ENCODE measurements around the gene ZFYVE27.

The ZFYVE27 gene

GRCh38 chr10:97785231-97785630 lies 48.3 kb downstream of the ZFYVE27 start:
- no peaks in the 10 kb centered on the region for H4K20me1 ChIP-seq (ENCODE audit: insufficient read depth, low read length)
- no peak overlapping the region for H2AFZ ChIP-seq (ENCODE audit: low read depth, low read length)
- TF ChIP-seq CTCF (IDR thresholded peaks at IDR 0.05; ENCODE audit: low read depth, low read length) = no peak
- no peak for TF ChIP-seq EZH2phosphoT487 (IDR thresholded peaks at IDR 0.05; ENCODE audit: low read depth)
- H3K27ac ChIP-seq (ENCODE audit: low read length) = no peak overlapping the region
- no peaks in the 10 kb centered on the region for H3K79me2 ChIP-seq (ENCODE audit: low read length)
- H3K9me3 ChIP-seq (ENCODE audit: insufficient read depth, low read length) = no peaks in the 10 kb centered on the region
- no peak overlapping the region for H3K4me2 ChIP-seq (ENCODE audit: low read length)
- H3K4me1 ChIP-seq (ENCODE audit: low read length) = no peaks in the 10 kb centered on the region
- H3K27me3 ChIP-seq (ENCODE audit: low read depth, low read length) = no peaks in the 10 kb centered on the region
- H3K36me3 ChIP-seq (replicated peaks; ENCODE audit: low read depth, low read length) = no peaks in the 10 kb centered on the region
- H3K9ac ChIP-seq (ENCODE audit: low read length) = no peak overlapping the region
- H3K4me3 ChIP-seq (ENCODE audit: low read length) = no peak overlapping the region

- H2AFZ ChIP-seq (ENCODE audit: low read depth, low read length) = no peak overlapping the region
- no peak overlapping the region for H3K4me3 ChIP-seq (ENCODE audit: low read length)
- no peak for TF ChIP-seq EZH2phosphoT487 (IDR thresholded peaks at IDR 0.05; ENCODE audit: low read depth)
- H3K9ac ChIP-seq (ENCODE audit: low read length) = no peak overlapping the region
- no peaks in the 10 kb centered on the region for H3K4me1 ChIP-seq (ENCODE audit: low read length)
- no peaks in the 10 kb centered on the region for H3K79me2 ChIP-seq (ENCODE audit: low read length)
- H4K20me1 ChIP-seq (ENCODE audit: insufficient read depth, low read length) = no peaks in the 10 kb centered on the region
- no peaks in the 10 kb centered on the region for H3K27me3 ChIP-seq (ENCODE audit: low read depth, low read length)
- H3K27ac ChIP-seq (ENCODE audit: low read length) = no peak overlapping the region
- H3K4me2 ChIP-seq (ENCODE audit: low read length) = no peak overlapping the region
- no peaks in the 10 kb centered on the region for H3K36me3 ChIP-seq (replicated peaks; ENCODE audit: low read depth, low read length)
- H3K9me3 ChIP-seq (ENCODE audit: insufficient read depth, low read length) = no peaks in the 10 kb centered on the region
These were observed 48.8 kb downstream of the ZFYVE27 start for GRCh38 chr10:97785731-97786130.

GRCh38 chr10:97788552-97789442 lies 51.9 kb downstream of the ZFYVE27 start:
- Histone ChIP-seq H3K9me3 (ENCODE audit: insufficient read depth, low read length) (no peaks in the 10 kb centered on the region), H3K9ac (ENCODE audit: low read length) (no peak overlapping the region), H3K4me1 (ENCODE audit: low read length) (no peaks in the 10 kb centered on the region), H3K27me3 (ENCODE audit: low read depth, low read length) (no peaks in the 10 kb centered on the region), H3K36me3 (replicated peaks; ENCODE audit: low read depth, low read length) (no peaks in the 10 kb centered on the region), H3K4me2 (ENCODE audit: low read length) (no peak overlapping the region), H2AFZ (ENCODE audit: low read depth, low read length) (no peak overlapping the region), H3K27ac (ENCODE audit: low read length) (no peak overlapping the region), H3K79me2 (ENCODE audit: low read length) (no peaks in the 10 kb centered on the region), H4K20me1 (ENCODE audit: insufficient read depth, low read length) (no peaks in the 10 kb centered on the region), H3K4me3 (ENCODE audit: low read length) (no peak overlapping the region)
- no peak for TF ChIP-seq EZH2phosphoT487 (IDR thresholded peaks at IDR 0.05; ENCODE audit: low read depth)
- TF ChIP-seq CTCF (IDR thresholded peaks at IDR 0.05; ENCODE audit: low read depth, low read length) = no peak

- Histone ChIP-seq H3K4me3 (ENCODE audit: low read length) (no peak overlapping the region), H3K9ac (ENCODE audit: low read length) (no peak overlapping the region), H3K4me1 (ENCODE audit: low read length) (no peaks in the 10 kb centered on the region), H3K27ac (ENCODE audit: low read length) (no peak overlapping the region), H3K4me2 (ENCODE audit: low read length) (no peak overlapping the region), H3K36me3 (replicated peaks; ENCODE audit: low read depth, low read length) (no peaks in the 10 kb centered on the region), H2AFZ (ENCODE audit: low read depth, low read length) (no peak overlapping the region), H3K9me3 (ENCODE audit: insufficient read depth, low read length) (no peaks in the 10 kb centered on the region), H3K27me3 (ENCODE audit: low read depth, low read length) (no peaks in the 10 kb centered on the region), H4K20me1 (ENCODE audit: insufficient read depth, low read length) (no peaks in the 10 kb centered on the region), H3K79me2 (ENCODE audit: low read length) (no peaks in the 10 kb centered on the region)
- TF ChIP-seq CTCF (IDR thresholded peaks at IDR 0.05; ENCODE audit: low read depth, low read length) (no peak), EZH2phosphoT487 (IDR thresholded peaks at IDR 0.05; ENCODE audit: low read depth) (no peak)
These were observed 53.0 kb downstream of the ZFYVE27 start for GRCh38 chr10:97789770-97790397.
